ENCODE measurements around the gene IMPA2.
"Not testable (repeated sequence)": the region's sequence is repeated elsewhere in the genome, so short reads cannot be mapped to it uniquely, and the experiment has no call there.

- TF ChIP-seq HDGF (IDR thresholded peaks at IDR 0.05; ENCODE audit: borderline replicate concordance); SP1 (IDR thresholded peaks at IDR 0.05); ZNF384 (IDR thresholded peaks at IDR 0.05); SUZ12 (IDR thresholded peaks at IDR 0.05): not testable (repeated sequence)
Observed at GRCh38 chr18:12077994-12078393, 96.7 kb downstream of the IMPA2 start.

Data from HEK293T (cell line).